Osteocyte (in vitro differentiated cells): ENCODE data around the gene TAS2R20. TPM values are rescaled to one million over a fixed set of nuclear protein-coding genes. Genes with fewer than 3 reads are reported as not detected.

Experiments
- DNase-seq: peaks from one replicate; pipeline ENCODE4 v3.0.0; 2021; ENCODE audit warnings: mixed read lengths; ENCODE audit not compliant: unreplicated experiment; ENCODE audit errors: extremely low spot score
- H3K27ac Mint-ChIP-seq: one replicate; pipeline ENCODE4 v1.8.0; 2021; ENCODE audit warnings: mild to moderate bottlenecking, mixed read lengths; ENCODE audit not compliant: unreplicated experiment
- H3K27me3 Mint-ChIP-seq: one replicate; pipeline ENCODE4 v1.8.0; 2021; ENCODE audit warnings: mixed read lengths; ENCODE audit not compliant: unreplicated experiment
- H3K36me3 Mint-ChIP-seq: one replicate; pipeline ENCODE4 v1.8.0; 2021; ENCODE audit warnings: mixed read lengths; ENCODE audit not compliant: unreplicated experiment
- H3K4me1 Mint-ChIP-seq: one replicate; pipeline ENCODE4 v1.8.0; 2021; ENCODE audit warnings: mixed read lengths; ENCODE audit not compliant: unreplicated experiment
- H3K4me3 Mint-ChIP-seq: one replicate; pipeline ENCODE4 v1.8.0; 2021; ENCODE audit warnings: mild to moderate bottlenecking, moderate library complexity, mixed read lengths; ENCODE audit not compliant: unreplicated experiment
- H3K9me3 Mint-ChIP-seq: one replicate; pipeline ENCODE4 v1.8.0; 2021; ENCODE audit warnings: mixed read lengths; ENCODE audit not compliant: unreplicated experiment
- total RNA-seq: library from RNA; stranded (reverse); gene quantifications from 2 replicates; pipeline ENCODE4 v1.2.1, GENCODE V29; 2021
- TF ChIP-seq, protein P1 (sequence below): fragments of 200-600 bp; sonication (generic); IDR thresholded peaks from 2 replicates; pipeline ENCODE4 v1.5.0; 2021; ENCODE audit warnings: antibody characterized with exemption, mild to moderate bottlenecking, moderate library complexity

Gene TAS2R20
- total RNA-seq, 1 donor from 2014 or later = 2.3 TPM

DNA sequence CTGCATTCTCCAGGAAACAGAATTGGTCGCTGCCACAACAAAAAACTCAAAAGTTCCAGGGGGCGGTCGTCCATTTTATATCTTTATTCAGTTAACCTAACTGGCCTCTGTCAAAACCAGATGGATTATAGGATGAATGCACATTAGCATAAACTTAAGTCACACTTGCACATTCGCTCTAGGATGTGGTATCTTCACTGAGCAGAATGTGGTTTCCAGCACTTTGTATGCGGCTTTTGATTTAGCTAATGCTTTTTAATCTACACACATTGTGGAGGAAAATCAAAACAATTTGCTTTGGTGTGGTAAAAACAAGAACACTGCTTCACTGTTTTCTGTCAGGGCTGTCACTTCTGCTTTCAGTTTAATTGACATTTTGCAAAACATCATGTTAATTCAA lies 15.9 kb downstream of the TAS2R20 start:
- peaks cover 4% of the 10 kb centered on the region for H3K9me3 Mint-ChIP-seq
- peaks cover 2% of the 10 kb centered on the region for H3K36me3 Mint-ChIP-seq
- no peak overlapping the region for H3K27ac Mint-ChIP-seq
- H3K27me3 Mint-ChIP-seq = no peaks in the 10 kb centered on the region
- no peaks in the 10 kb centered on the region for H3K4me1 Mint-ChIP-seq
- TF ChIP-seq, protein P1, sequence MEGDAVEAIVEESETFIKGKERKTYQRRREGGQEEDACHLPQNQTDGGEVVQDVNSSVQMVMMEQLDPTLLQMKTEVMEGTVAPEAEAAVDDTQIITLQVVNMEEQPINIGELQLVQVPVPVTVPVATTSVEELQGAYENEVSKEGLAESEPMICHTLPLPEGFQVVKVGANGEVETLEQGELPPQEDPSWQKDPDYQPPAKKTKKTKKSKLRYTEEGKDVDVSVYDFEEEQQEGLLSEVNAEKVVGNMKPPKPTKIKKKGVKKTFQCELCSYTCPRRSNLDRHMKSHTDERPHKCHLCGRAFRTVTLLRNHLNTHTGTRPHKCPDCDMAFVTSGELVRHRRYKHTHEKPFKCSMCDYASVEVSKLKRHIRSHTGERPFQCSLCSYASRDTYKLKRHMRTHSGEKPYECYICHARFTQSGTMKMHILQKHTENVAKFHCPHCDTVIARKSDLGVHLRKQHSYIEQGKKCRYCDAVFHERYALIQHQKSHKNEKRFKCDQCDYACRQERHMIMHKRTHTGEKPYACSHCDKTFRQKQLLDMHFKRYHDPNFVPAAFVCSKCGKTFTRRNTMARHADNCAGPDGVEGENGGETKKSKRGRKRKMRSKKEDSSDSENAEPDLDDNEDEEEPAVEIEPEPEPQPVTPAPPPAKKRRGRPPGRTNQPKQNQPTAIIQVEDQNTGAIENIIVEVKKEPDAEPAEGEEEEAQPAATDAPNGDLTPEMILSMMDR = no peak
- no peak for DNase-seq
- no peak overlapping the region for H3K4me3 Mint-ChIP-seq

GRCh38 chr12:10974965-10975364 lies 23.1 kb downstream of the TAS2R20 start:
- Mint-ChIP-seq H3K36me3 (peaks cover 2% of the 10 kb centered on the region), H3K4me1 (no peaks in the 10 kb centered on the region), H3K27ac (no peak overlapping the region), H3K9me3 (peaks cover 15% of the 10 kb centered on the region), H3K27me3 (no peaks in the 10 kb centered on the region), H3K4me3 (no peak overlapping the region)
- no peak for DNase-seq
- TF ChIP-seq, protein P1 = no peak

- no peak overlapping the region for H3K27ac Mint-ChIP-seq
- TF ChIP-seq, protein P1 = no peak
- no peaks in the 10 kb centered on the region for H3K9me3 Mint-ChIP-seq
- peaks cover 29% of the 10 kb centered on the region for H3K4me1 Mint-ChIP-seq
- no peaks in the 10 kb centered on the region for H3K27me3 Mint-ChIP-seq
- no peak for DNase-seq
- peaks cover 2% of the 10 kb centered on the region for H3K36me3 Mint-ChIP-seq
- H3K4me3 Mint-ChIP-seq = no peak overlapping the region
These were observed 29.2 kb downstream of the TAS2R20 start for GRCh38 chr12:10968765-10969456.

DNA sequence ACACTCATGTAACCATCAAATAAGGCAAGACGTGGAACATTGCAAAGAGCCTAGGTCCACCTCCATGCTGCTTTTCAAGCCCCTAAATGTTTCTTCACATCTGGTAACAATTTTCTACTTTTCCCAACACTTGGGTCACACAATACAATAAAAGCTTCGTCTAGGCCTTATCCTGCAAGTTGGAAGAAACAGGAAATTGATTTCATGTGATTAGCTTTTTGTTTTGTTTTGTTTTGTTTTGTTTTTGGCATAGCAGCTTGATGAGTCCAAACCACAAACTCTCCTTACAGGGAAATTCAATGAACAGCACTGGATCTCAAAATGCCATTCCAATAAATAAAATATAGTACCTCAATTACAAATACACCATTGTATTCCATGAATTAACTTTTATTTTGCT lies 30.7 kb downstream of the TAS2R20 start:
- H3K27me3 Mint-ChIP-seq = no peaks in the 10 kb centered on the region
- peak overlapping the region; percentile 5 for H3K27ac Mint-ChIP-seq
- peaks cover 2% of the 10 kb centered on the region for H3K36me3 Mint-ChIP-seq
- H3K4me3 Mint-ChIP-seq = no peak overlapping the region
- DNase-seq = no peak
- TF ChIP-seq, protein P1 = no peak
- peaks cover 29% of the 10 kb centered on the region for H3K4me1 Mint-ChIP-seq
- no peaks in the 10 kb centered on the region for H3K9me3 Mint-ChIP-seq

DNA sequence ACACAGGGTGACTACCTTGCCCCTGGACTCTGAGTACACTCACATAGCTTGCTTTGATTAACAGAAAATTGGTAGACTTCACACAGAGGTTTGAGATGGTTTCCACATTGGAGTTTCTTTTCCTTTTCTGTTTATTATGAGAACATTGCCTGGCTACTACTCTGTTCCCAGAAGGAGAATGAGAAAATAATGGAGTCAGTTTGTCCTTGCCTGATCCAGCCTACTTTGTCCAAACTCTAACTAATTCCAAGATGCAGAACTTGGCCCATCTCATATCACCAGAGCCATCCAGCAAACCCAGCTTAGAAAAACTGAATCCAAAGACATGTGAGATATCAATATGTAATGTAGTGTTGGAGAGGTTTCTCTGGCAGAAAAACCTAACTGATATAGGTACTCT lies 31.8 kb downstream of the TAS2R20 start:
- Mint-ChIP-seq H3K36me3 (peaks cover 2% of the 10 kb centered on the region), H3K4me1 (peaks cover 29% of the 10 kb centered on the region), H3K27me3 (no peaks in the 10 kb centered on the region), H3K9me3 (no peaks in the 10 kb centered on the region), H3K27ac (no peak overlapping the region), H3K4me3 (no peak overlapping the region)
- DNase-seq = no peak
- TF ChIP-seq, protein P1 = no peak
